HepG2 (cell line): ENCODE measurements around the gene CCDC181. TPM values are rescaled to one million over a fixed set of nuclear protein-coding genes. Genes with fewer than 3 reads are reported as not detected.
A peak's percentile ranks its signal among the peaks of the same experiment; 100 is the strongest.

Experiments
- FIP1L1 ChIP-seq: fragments of 200-400 bp; formaldehyde crosslinking; IDR thresholded peaks from 2 replicates; pipeline ENCODE4 v1.6.1; 2018; ENCODE audit warnings: low read depth, mild to moderate bottlenecking, low read length, moderate library complexity, borderline replicate concordance; ENCODE audit not compliant: insufficient read depth
- HOXA7 ChIP-seq: sonication (generic); formaldehyde crosslinking; IDR thresholded peaks from 2 replicates; pipeline ENCODE4 v1.8.1; 2022; ENCODE audit warnings: mild to moderate bottlenecking, missing genetic modification reagents, moderate library complexity
- MYPOP ChIP-seq: sonication (generic); formaldehyde crosslinking; IDR thresholded peaks from 2 replicates; pipeline ENCODE4 v1.8.1; 2023; ENCODE audit warnings: mild to moderate bottlenecking, moderate library complexity, missing genetic modification reagents
- PATZ1 ChIP-seq: sonication (generic); formaldehyde crosslinking; IDR thresholded peaks from 2 replicates; pipeline ENCODE4 v1.4.0; 2020; ENCODE audit warnings: missing genetic modification reagents
- USF2 ChIP-seq, 2 experiments: sonication (generic) in 1 of 2; formaldehyde crosslinking in 1 of 2; IDR thresholded peaks; 2 replicates each; pipeline versions ENCODE4 v1.5.1 to v1.6.1; 2011 to 2020; ENCODE audit warnings: borderline replicate concordance in 1 of 2, low read depth in 1 of 2, low read length in 1 of 2, mild to moderate bottlenecking in 1 of 2, missing genetic modification reagents in 1 of 2, moderate library complexity in 1 of 2
- ZFP62 ChIP-seq: sonication (generic); formaldehyde crosslinking; IDR thresholded peaks from 2 replicates; pipeline ENCODE4 v1.4.0; 2020; ENCODE audit warnings: missing genetic modification reagents
- ZNF432 ChIP-seq: sonication (generic); formaldehyde crosslinking; IDR thresholded peaks from 2 replicates; pipeline ENCODE4 v1.5.0; 2020; ENCODE audit warnings: missing genetic modification reagents, mild to moderate bottlenecking, borderline replicate concordance
- ZNF572 ChIP-seq: sonication (generic); formaldehyde crosslinking; IDR thresholded peaks from 2 replicates; pipeline ENCODE4 v1.5.1; 2020; ENCODE audit warnings: mild to moderate bottlenecking, missing genetic modification reagents
- ZNF75D ChIP-seq: sonication (generic); formaldehyde crosslinking; IDR thresholded peaks from 2 replicates; pipeline ENCODE4 v1.8.1; 2023; ENCODE audit warnings: missing genetic modification reagents, mild to moderate bottlenecking, borderline replicate concordance
- polyA plus RNA-seq, 8 experiments: library from polyadenylated mRNA; depleted of rRNA in 3 of 8; stranded (reverse) in 7 of 8; unstranded in 1 of 8; fragments of >200 nt; fragmentation: Illumina TruSeq in 4 of 8; extraction: Trizol in 4 of 8; gene quantifications; 2 replicates each; pipeline versions ENCODE4 v1.2.1 to v1.2.3, GENCODE V29; 2011 to 2016; ENCODE audit warnings: low read depth in 4 of 8, missing spikeins in 1 of 8, mixed read lengths in 1 of 8; ENCODE audit not compliant: insufficient read depth in 1 of 8
- total RNA-seq, 5 experiments: library from RNA; depleted of rRNA; stranded (reverse); fragments of >200 nt; fragmentation: Illumina TruSeq; extraction: Trizol; gene quantifications; 2 replicates each; pipeline ENCODE4 v1.2.3, GENCODE V29; 2016; ENCODE audit warnings: low read depth in 1 of 5
- TF ChIP-seq, protein P1 (sequence below): sonication (generic); formaldehyde crosslinking; IDR thresholded peaks from 2 replicates; pipeline ENCODE4 v1.4.0; 2020; ENCODE audit warnings: missing genetic modification reagents, borderline replicate concordance
- TF ChIP-seq, protein P2 (sequence below): sonication (generic); formaldehyde crosslinking; IDR thresholded peaks from 2 replicates; pipeline ENCODE4 v1.4.0; 2020; ENCODE audit warnings: missing genetic modification reagents

CCDC181 gene
- total and polyA plus RNA-seq, 2 of the 13 experiments (the other 11 are each of a cell fraction or from before 2014, with no cell fraction given) = 0.07 TPM; not detected in 1

GRCh38 chr1:169460191-169460833, 33.0 kb upstream of the CCDC181 start (continued):
- TF ChIP-seq, protein P1, sequence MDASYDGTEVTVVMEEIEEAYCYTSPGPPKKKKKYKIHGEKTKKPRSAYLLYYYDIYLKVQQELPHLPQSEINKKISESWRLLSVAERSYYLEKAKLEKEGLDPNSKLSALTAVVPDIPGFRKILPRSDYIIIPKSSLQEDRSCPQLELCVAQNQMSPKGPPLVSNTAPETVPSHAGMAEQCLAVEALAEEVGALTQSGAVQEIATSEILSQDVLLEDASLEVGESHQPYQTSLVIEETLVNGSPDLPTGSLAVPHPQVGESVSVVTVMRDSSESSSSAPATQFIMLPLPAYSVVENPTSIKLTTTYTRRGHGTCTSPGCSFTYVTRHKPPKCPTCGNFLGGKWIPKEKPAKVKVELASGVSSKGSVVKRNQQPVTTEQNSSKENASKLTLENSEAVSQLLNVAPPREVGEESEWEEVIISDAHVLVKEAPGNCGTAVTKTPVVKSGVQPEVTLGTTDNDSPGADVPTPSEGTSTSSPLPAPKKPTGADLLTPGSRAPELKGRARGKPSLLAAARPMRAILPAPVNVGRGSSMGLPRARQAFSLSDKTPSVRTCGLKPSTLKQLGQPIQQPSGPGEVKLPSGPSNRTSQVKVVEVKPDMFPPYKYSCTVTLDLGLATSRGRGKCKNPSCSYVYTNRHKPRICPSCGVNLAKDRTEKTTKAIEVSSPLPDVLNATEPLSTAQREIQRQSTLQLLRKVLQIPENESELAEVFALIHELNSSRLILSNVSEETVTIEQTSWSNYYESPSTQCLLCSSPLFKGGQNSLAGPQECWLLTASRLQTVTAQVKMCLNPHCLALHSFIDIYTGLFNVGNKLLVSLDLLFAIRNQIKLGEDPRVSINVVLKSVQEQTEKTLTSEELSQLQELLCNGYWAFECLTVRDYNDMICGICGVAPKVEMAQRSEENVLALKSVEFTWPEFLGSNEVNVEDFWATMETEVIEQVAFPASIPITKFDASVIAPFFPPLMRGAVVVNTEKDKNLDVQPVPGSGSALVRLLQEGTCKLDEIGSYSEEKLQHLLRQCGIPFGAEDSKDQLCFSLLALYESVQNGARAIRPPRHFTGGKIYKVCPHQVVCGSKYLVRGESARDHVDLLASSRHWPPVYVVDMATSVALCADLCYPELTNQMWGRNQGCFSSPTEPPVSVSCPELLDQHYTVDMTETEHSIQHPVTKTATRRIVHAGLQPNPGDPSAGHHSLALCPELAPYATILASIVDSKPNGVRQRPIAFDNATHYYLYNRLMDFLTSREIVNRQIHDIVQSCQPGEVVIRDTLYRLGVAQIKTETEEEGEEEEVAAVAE (CRISPR knock-in tag) = no peak
- TF ChIP-seq, protein P2, sequence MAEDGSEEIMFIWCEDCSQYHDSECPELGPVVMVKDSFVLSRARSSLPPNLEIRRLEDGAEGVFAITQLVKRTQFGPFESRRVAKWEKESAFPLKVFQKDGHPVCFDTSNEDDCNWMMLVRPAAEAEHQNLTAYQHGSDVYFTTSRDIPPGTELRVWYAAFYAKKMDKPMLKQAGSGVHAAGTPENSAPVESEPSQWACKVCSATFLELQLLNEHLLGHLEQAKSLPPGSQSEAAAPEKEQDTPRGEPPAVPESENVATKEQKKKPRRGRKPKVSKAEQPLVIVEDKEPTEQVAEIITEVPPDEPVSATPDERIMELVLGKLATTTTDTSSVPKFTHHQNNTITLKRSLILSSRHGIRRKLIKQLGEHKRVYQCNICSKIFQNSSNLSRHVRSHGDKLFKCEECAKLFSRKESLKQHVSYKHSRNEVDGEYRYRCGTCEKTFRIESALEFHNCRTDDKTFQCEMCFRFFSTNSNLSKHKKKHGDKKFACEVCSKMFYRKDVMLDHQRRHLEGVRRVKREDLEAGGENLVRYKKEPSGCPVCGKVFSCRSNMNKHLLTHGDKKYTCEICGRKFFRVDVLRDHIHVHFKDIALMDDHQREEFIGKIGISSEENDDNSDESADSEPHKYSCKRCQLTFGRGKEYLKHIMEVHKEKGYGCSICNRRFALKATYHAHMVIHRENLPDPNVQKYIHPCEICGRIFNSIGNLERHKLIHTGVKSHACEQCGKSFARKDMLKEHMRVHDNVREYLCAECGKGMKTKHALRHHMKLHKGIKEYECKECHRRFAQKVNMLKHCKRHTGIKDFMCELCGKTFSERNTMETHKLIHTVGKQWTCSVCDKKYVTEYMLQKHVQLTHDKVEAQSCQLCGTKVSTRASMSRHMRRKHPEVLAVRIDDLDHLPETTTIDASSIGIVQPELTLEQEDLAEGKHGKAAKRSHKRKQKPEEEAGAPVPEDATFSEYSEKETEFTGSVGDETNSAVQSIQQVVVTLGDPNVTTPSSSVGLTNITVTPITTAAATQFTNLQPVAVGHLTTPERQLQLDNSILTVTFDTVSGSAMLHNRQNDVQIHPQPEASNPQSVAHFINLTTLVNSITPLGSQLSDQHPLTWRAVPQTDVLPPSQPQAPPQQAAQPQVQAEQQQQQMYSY = peak; percentile 89
- TF ChIP-seq USF2 (IDR thresholded peaks at IDR 0.05; ENCODE audit: low read depth, low read length) = no peak
- TF ChIP-seq USF2 (CRISPR knock-in tag; IDR thresholded peaks at IDR 0.05; ENCODE audit: borderline replicate concordance) = no peak
- no peak for TF ChIP-seq ZNF432
- no peak for TF ChIP-seq HOXA7 (CRISPR knock-in tag)
- no peak for TF ChIP-seq ZNF75D (CRISPR knock-in tag)
- TF ChIP-seq ZNF572 = 0 out of 2 replicates have a peak, but pooled peaks have one; percentile 32
- 0 out of 2 replicates have a peak, but pooled peaks have one; percentile 20 for TF ChIP-seq PATZ1 (CRISPR knock-in tag)
- no peak for TF ChIP-seq FIP1L1
- TF ChIP-seq MYPOP (CRISPR knock-in tag) = no peak
- TF ChIP-seq ZFP62 (CRISPR knock-in tag) = no peak
